ENCODE measurements around the gene LIF. TPM values are rescaled to one million over a fixed set of nuclear protein-coding genes. Genes with fewer than 3 reads are reported as not detected.
A peak's percentile ranks its signal among the peaks of the same experiment; 100 is the strongest.

Gene LIF
- total RNA-seq, 4 donors from 2014 or later = 0.30 to 0.84 (median 0.72) TPM

DNA sequence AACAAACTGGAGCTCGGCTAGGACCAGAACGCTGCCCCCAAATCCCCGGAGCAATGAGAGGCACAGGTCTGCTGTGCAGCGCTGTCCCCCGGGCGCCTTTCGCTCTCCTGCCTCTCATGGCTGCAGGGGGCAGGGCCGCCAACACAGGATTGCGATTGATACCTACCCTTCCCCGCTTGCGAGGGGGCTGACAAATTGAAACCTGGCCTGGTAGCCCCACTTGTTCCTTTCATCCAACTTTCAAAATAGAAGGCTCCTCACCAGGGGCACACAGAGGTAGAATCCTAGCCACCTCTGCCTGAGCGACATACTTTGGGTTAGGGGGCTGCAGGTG lies 43.4 kb upstream of the LIF start:
- Histone ChIP-seq H3K9me3 (no peaks in the 10 kb centered on the region), H3K27ac (peak overlapping the region; percentile 94 to 99 (median 94)), H3K36me3 (peaks cover 0 to 53% (median 15%) of the 10 kb centered on the region in 3 donors), H3K4me1 (peaks cover 7 to 70% (median 27%) of the 10 kb centered on the region in 4 donors), H3K27me3 (no peaks in the 10 kb centered on the region), H3K4me3 (peak overlapping the region; percentile 37 to 97 (median 86))
- 14 to 19% methylated on average over 12 of the region's 12 CpGs for WGBS, 2 donors
- TF ChIP-seq, protein P1, sequence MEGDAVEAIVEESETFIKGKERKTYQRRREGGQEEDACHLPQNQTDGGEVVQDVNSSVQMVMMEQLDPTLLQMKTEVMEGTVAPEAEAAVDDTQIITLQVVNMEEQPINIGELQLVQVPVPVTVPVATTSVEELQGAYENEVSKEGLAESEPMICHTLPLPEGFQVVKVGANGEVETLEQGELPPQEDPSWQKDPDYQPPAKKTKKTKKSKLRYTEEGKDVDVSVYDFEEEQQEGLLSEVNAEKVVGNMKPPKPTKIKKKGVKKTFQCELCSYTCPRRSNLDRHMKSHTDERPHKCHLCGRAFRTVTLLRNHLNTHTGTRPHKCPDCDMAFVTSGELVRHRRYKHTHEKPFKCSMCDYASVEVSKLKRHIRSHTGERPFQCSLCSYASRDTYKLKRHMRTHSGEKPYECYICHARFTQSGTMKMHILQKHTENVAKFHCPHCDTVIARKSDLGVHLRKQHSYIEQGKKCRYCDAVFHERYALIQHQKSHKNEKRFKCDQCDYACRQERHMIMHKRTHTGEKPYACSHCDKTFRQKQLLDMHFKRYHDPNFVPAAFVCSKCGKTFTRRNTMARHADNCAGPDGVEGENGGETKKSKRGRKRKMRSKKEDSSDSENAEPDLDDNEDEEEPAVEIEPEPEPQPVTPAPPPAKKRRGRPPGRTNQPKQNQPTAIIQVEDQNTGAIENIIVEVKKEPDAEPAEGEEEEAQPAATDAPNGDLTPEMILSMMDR (IDR thresholded peaks at IDR 0.05) = peak in 1 of 5 experiments; percentile 14
- peak in 1 of 2 donors; percentile 4 for TF ChIP-seq POLR2A (IDR thresholded peaks at IDR 0.05)
- TF ChIP-seq EP300 (IDR thresholded peaks at IDR 0.05) = no peak
- no peak for DNase-seq (ENCODE audit: low spot score in 2 of 2)

DNA sequence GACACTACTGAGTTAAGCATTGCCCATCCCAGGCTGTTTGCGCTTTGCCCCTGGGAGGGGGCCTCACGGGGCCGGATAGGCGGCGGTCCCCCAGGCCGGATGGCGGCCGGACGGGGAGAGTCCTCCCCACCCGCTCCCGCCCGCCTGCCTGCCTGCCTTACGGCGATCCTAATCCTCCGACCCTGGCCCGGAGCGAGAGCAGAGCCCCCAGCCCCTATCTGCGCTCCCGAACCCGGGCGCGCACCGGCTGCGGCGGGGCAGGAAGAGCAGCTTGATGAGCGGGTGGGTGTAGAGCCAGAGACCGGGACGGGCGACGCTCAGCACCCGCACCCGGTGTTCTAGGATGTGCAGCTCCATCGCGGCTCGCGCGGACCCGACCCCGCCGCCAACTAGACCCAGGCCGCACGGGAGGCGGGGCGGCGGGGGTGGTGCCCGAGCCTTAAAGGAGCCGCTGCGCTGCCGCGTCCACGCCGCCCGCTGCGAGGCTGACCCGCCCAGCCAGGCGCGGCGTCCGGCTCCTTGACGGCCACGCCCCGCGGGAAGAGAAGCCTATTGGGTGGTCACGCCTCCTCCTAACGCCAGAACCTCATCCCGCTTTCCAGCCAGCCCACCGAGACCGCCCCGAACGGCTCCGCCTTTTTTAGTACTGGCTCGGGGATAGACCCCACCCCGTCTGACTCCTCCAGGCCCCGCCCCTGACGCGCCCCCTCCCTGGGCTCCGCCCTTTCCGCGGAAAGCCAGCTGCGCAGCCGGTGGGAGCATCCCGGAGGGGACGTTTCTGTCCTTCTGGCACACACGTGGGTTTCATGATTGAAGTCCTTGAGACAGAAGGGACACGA lies 42.8 kb upstream of the LIF start, which contains the start of gene CASTOR1:
CASTOR1 (minus strand) TSS at position 365 of the 839 bp plus-strand sequence; CDS start at position 357, 8 bp downstream.
- Histone ChIP-seq H3K36me3 (peaks cover 0 to 53% (median 15%) of the 10 kb centered on the region in 3 donors), H3K27ac (peak within 1 kb of the TSS; percentile 94 to 99 (median 94)), H3K9me3 (no peaks in the 10 kb centered on the region), H3K4me1 (peaks cover 7 to 70% (median 27%) of the 10 kb centered on the region in 4 donors), H3K4me3 (peak within 1 kb of the TSS; percentile 80 to 97 (median 92)), H3K27me3 (no peaks in the 10 kb centered on the region)
- TF ChIP-seq EP300 (IDR thresholded peaks at IDR 0.05) = peak; percentile 62 to 87
- peak; percentile 63 to 93 for TF ChIP-seq POLR2A (IDR thresholded peaks at IDR 0.05)
- TF ChIP-seq, protein P1 (IDR thresholded peaks at IDR 0.05) = peak in 1 of 5 experiments; percentile 20
- peak; percentile 97 to 99 for DNase-seq (ENCODE audit: low spot score in 2 of 2)
- WGBS, 2 donors = 1 to 2% methylated on average over 57 to 72 of the region's 85 CpGs

DNA sequence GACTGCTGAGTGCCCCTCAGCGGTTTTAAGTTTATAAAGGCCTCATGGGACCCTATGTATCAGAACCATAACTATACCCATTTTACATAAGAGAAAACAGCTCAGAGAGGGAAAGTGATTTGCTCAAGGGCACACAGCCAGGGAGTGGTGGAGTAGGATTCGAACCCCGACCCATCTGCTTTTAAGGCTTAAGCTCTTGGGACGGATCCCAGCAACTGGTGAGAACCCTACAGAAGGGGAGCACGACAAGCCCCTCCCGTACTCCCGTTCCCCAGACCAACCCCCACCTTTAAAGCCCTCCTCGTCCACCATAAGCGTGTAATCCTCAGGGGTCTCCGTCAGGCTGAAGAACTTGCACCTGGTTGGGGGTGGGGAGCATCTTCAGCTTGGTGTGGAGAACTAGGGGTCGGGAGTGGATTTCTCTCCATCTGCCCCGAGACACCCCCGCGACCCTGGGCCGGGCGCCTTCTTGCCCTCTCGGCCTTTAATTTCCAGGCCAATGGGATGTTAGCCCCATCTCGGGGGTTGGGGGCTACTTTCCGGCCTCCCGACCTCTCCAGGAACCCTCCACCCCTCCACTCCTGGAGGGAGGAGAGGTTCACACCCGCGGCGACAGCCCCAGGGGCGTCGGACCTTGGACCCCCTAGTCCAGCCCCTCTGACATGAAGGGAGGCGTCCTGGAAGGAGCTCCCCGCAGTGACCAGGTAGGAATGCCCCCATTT lies 42.0 kb upstream of the LIF start:
- H3K9me3 ChIP-seq = no peaks in the 10 kb centered on the region
- H3K27ac ChIP-seq = peak overlapping the region; percentile 93 to 96 (median 94)
- peaks cover 0 to 53% (median 9%) of the 10 kb centered on the region in 3 donors for H3K36me3 ChIP-seq
- 10 to 13% methylated on average over 20 of the region's 27 CpGs for WGBS, 2 donors
- H3K4me3 ChIP-seq = peak overlapping the region; percentile 80 to 97 (median 92)
- DNase-seq (ENCODE audit: low spot score in 2 of 2) = no peak
- no peaks in the 10 kb centered on the region for H3K27me3 ChIP-seq
- no peak for TF ChIP-seq POLR2A (IDR thresholded peaks at IDR 0.05)
- TF ChIP-seq, protein P1 (IDR thresholded peaks at IDR 0.05) = no peak
- no peak for TF ChIP-seq EP300 (IDR thresholded peaks at IDR 0.05)
- peaks cover 7 to 65% (median 27%) of the 10 kb centered on the region in 4 donors for H3K4me1 ChIP-seq

DNA sequence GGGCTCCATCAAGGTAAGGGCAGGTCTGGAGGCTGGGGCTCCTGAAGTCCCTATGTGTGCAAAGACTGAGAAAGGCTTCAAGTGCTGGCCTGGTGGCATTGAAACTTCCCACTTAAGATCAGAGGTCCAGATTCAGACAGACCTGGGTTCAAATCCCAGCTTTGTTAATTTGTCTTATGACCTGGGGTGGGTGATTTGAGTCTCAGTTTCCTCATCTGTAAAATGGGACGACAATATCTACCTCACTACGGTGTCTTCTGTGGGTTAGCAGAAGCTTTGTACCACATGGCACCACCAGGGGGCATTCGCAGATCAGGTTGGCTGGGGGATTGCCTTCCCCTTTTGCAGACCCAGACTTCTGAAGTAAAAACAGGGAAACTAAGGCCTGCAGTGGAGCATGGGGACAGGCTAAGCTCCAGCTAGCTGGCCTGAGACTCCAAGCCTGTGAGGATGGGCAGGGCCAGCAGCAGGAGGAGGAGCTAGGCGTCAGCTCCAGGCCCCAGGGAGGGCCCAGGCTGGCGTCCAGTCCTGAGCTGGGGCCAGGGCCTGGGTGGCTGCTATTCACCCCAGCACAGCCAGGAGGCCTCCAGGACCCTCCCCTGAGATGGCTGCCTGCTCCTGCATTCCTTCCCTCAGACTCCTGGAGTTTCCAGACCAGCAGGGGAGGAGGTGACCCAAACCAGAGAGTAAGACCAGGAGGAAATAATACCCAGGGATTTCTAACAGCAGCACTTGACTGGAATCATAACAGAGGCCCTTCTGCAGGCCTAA lies 41.3 kb upstream of the LIF start:
- H3K27ac ChIP-seq = peak overlapping the region; percentile 93 to 96 (median 94)
- H3K36me3 ChIP-seq = peaks cover 0 to 53% (median 2%) of the 10 kb centered on the region in 3 donors
- 16 to 17% methylated on average over 5 of the region's 5 CpGs for WGBS, 2 donors
- peak; percentile 78 to 92 for DNase-seq (ENCODE audit: low spot score in 2 of 2)
- H3K4me3 ChIP-seq = peak overlapping the region; percentile 80 to 97 (median 92)
- H3K27me3 ChIP-seq = no peaks in the 10 kb centered on the region
- no peaks in the 10 kb centered on the region for H3K9me3 ChIP-seq
- TF ChIP-seq, protein P1 (IDR thresholded peaks at IDR 0.05) = peak; percentile 66 to 93 (median 86)
- TF ChIP-seq POLR2A (IDR thresholded peaks at IDR 0.05) = peak; percentile 25 to 73
- TF ChIP-seq EP300 (IDR thresholded peaks at IDR 0.05) = peak; percentile 34 to 86
- peaks cover 7 to 59% (median 27%) of the 10 kb centered on the region in 4 donors for H3K4me1 ChIP-seq

Data from tibial nerve (tissue), 4 donors.